Kidney (tissue), 14 donors: ENCODE measurements around the gene CEBPG. TPM values are rescaled to one million over a fixed set of nuclear protein-coding genes. Genes with fewer than 3 reads are reported as not detected.

ENCODE experiments used
- DNase-seq, 5 donors: peaks; one replicate each; pipeline ENCODE4 v3.0.0-alpha.2; 2013 to 2020
- FAIRE-seq: peaks from 2 replicates; lab custom pipeline; 2012; peaks lifted over from hg19 to GRCh38; lab: Jason Lieb, UNC
- H3K27ac ChIP-seq, 2 donors: one replicate each; pipeline ENCODE4 v1.7.0; 2013; ENCODE audit warnings: low read depth in 2 of 2, low read length in 2 of 2, inconsistent platforms in 1 of 2
- H3K27me3 ChIP-seq: one replicate; pipeline ENCODE4 v1.7.1; 2013; ENCODE audit warnings: low read length, inconsistent platforms; ENCODE audit not compliant: control insufficient read depth, insufficient read depth
- H3K36me3 ChIP-seq, 3 donors: one replicate each; pipeline versions ENCODE4 v1.7.0 to v1.7.1; 2013; ENCODE audit warnings: low read length in 3 of 3, control low read depth in 1 of 3, inconsistent platforms in 1 of 3; ENCODE audit not compliant: insufficient read depth in 3 of 3, control insufficient read depth in 2 of 3
- H3K4me1 ChIP-seq, 3 donors: one replicate each; pipeline versions ENCODE4 v1.7.0 to v1.7.1; 2013; ENCODE audit warnings: low read length in 3 of 3, inconsistent platforms in 1 of 3, low read depth in 1 of 3; ENCODE audit not compliant: control insufficient read depth in 2 of 3, insufficient read depth in 2 of 3
- H3K4me3 ChIP-seq, 3 donors: one replicate each; pipeline versions ENCODE4 v1.7.0 to v1.8.1; 2013; ENCODE audit warnings: low read length in 3 of 3, control low read depth in 1 of 3, inconsistent platforms in 1 of 3
- H3K9ac ChIP-seq, 3 donors: one replicate each; pipeline versions ENCODE4 v1.7.0 to v1.7.1; 2013; ENCODE audit warnings: low read length in 3 of 3, control low read depth in 1 of 3, inconsistent platforms in 1 of 3
- H3K9me3 ChIP-seq, 3 donors: one replicate each; pipeline versions ENCODE4 v1.7.0 to v1.7.1; 2013; ENCODE audit warnings: low read length in 3 of 3, control low read depth in 1 of 3, inconsistent platforms in 1 of 3; ENCODE audit not compliant: control insufficient read depth in 2 of 3, insufficient read depth in 1 of 3
- CTCF ChIP-seq: IDR thresholded peaks from 3 replicates; pipeline ENCODE4 v1.5.1; 2012; ENCODE audit warnings: mild to moderate bottlenecking, moderate library complexity, borderline replicate concordance; ENCODE audit not compliant: insufficient read depth; ENCODE audit errors: extremely low read depth
- intact Hi-C: fragments of 100-400 bp; cut with DNase I; formaldehyde crosslinking; loops from one replicate; pipeline ENCODE4 v1.11.1; 2022
- polyA plus RNA-seq: library from polyadenylated mRNA; stranded (reverse); fragments of 350-450 nt; fragmentation: Illumina TruSeq; extraction: RNeasy Lipid Tissue Mini Kit (QIAGEN cat#74804); gene quantifications from one replicate; pipeline ENCODE4 v1.2.3, GENCODE V29; 2014; ENCODE audit warnings: low read depth, low replicate concordance; ENCODE audit not compliant: insufficient read depth
- total RNA-seq: library from RNA; stranded (reverse); fragmentation: NEBNext Ultra II Directional; extraction: Animal tissue kit (Norgen Biotek cat#: 25700); gene quantifications from one replicate; pipeline ENCODE4 v1.2.1, GENCODE V29; 2021
- donor health status: control.
- donor health status: control.
- donor health status: control.
- donor health status: control.
- donor health status: control.
- donor health status: DM: yes; HTN: yes; CAD: no.
- donor health status: Normal renal cell carcinoma (clear cell type).

The CEBPG gene
- total and polyA plus RNA-seq, 2 donors from 2014 or later = 13.0 to 22.4 TPM

- H3K27me3 ChIP-seq = no peaks in the 10 kb centered on the region
Measured at GRCh38 chr19:33384983-33385382, 11.5 kb downstream of the CEBPG start.

GRCh38 chr19:33385956-33386355 is 12.4 kb downstream of the CEBPG start:
- H3K27ac ChIP-seq = no peak overlapping the region
- no peak for DNase-seq

More at GRCh38 chr19:33384983-33385382, 11.5 kb downstream of the CEBPG start:
- no peak overlapping the region for H3K9ac ChIP-seq
- no peak overlapping the region for H3K4me3 ChIP-seq
- DNase-seq = no peak
- H3K4me1 ChIP-seq = peaks cover 0 to 13% (median 3%) of the 10 kb centered on the region in 3 donors
- H3K36me3 ChIP-seq = peaks cover 0 to 3% (median 0%) of the 10 kb centered on the region in 3 donors
- TF ChIP-seq CTCF = no peak
- FAIRE-seq = no peak
- no peak overlapping the region for H3K27ac ChIP-seq
- intact Hi-C loops = no loop called here
- H3K9me3 ChIP-seq = no peaks in the 10 kb centered on the region

GRCh38 chr19:33386361-33386858 is 12.9 kb downstream of the CEBPG start:
- FAIRE-seq = no peak
- TF ChIP-seq CTCF = no peak

More at GRCh38 chr19:33385956-33386355, 12.4 kb downstream of the CEBPG start:
- Histone ChIP-seq H3K4me1 (peaks cover 0 to 19% (median 8%) of the 10 kb centered on the region in 3 donors), H3K9ac (no peak overlapping the region), H3K9me3 (no peaks in the 10 kb centered on the region), H3K4me3 (no peak overlapping the region), H3K36me3 (peaks cover 0 to 3% (median 0%) of the 10 kb centered on the region in 3 donors), H3K27me3 (no peaks in the 10 kb centered on the region)
- FAIRE-seq = no peak
- intact Hi-C loops = no loop called here
- TF ChIP-seq CTCF = no peak

More at GRCh38 chr19:33386361-33386858, 12.9 kb downstream of the CEBPG start:
- Histone ChIP-seq H3K9ac (no peak overlapping the region), H3K36me3 (no peaks in the 10 kb centered on the region), H3K4me3 (no peak overlapping the region), H3K27me3 (no peaks in the 10 kb centered on the region), H3K4me1 (peaks cover 0 to 23% (median 10%) of the 10 kb centered on the region in 3 donors), H3K27ac (no peak overlapping the region), H3K9me3 (no peaks in the 10 kb centered on the region)
- intact Hi-C loops = no loop called here
- DNase-seq = no peak
